Osteoblast (primary cell): Measurements from ENCODE around the gene MACROH2A1. TPM values are rescaled to one million over a fixed set of nuclear protein-coding genes. Genes with fewer than 3 reads are reported as not detected.
A peak's percentile ranks its signal among the peaks of the same experiment; 100 is the strongest.

Experiments
- DNase-seq: peaks from one replicate; pipeline ENCODE4 v3.0.0; 2011; ENCODE audit warnings: low spot score, mixed read lengths; ENCODE audit not compliant: insufficient read length; ENCODE audit errors: missing footprints
- H2AFZ ChIP-seq: 2 replicates; pipeline ENCODE4 v1.6.0; 2011; ENCODE audit warnings: mild to moderate bottlenecking, low read length
- H3K27ac ChIP-seq: 2 replicates; pipeline ENCODE4 v1.5.1; 2011; ENCODE audit warnings: mild to moderate bottlenecking, low read depth, low read length, moderate library complexity
- H3K27me3 ChIP-seq: 2 replicates; pipeline ENCODE4 v1.6.0; 2012; ENCODE audit warnings: mild to moderate bottlenecking, control low read depth, inconsistent platforms, low read length, moderate library complexity; ENCODE audit not compliant: insufficient read depth
- H3K36me3 ChIP-seq: 2 replicates; pipeline ENCODE4 v1.5.1; 2011; ENCODE audit warnings: mild to moderate bottlenecking, low read length, control low read depth, moderate library complexity; ENCODE audit not compliant: insufficient read depth
- H3K4me1 ChIP-seq: 2 replicates; pipeline ENCODE4 v1.5.1; 2011; ENCODE audit warnings: mild to moderate bottlenecking, low read length, control low read depth, moderate library complexity; ENCODE audit not compliant: insufficient read depth
- H3K4me2 ChIP-seq: 2 replicates; pipeline ENCODE4 v1.6.0; 2011; ENCODE audit warnings: mild to moderate bottlenecking, low read length; ENCODE audit not compliant: insufficient read depth
- H3K4me3 ChIP-seq: fragments of 200-600 bp; sonication (generic); 3 replicates; pipeline ENCODE4 v1.5.1; 2012; ENCODE audit warnings: mild to moderate bottlenecking, low read length, inconsistent platforms; ENCODE audit not compliant: insufficient read depth
- H3K79me2 ChIP-seq: 2 replicates; pipeline ENCODE4 v1.6.0; 2012; ENCODE audit warnings: mild to moderate bottlenecking, low read length, control low read depth, inconsistent platforms; ENCODE audit not compliant: insufficient read depth
- H3K9me3 ChIP-seq: 2 replicates; pipeline ENCODE4 v1.5.1; 2011; ENCODE audit warnings: low read depth, low read length, control low read depth
- H4K20me1 ChIP-seq: 2 replicates; pipeline ENCODE4 v1.6.0; 2012; ENCODE audit warnings: mild to moderate bottlenecking, low read length, control low read depth; ENCODE audit not compliant: insufficient read depth
- CTCF ChIP-seq: IDR thresholded peaks from 2 replicates; pipeline ENCODE4 v1.5.1; 2011; ENCODE audit warnings: mild to moderate bottlenecking, low read depth, low read length, moderate library complexity; ENCODE audit errors: extremely low read depth
- total RNA-seq: library from RNA; depleted of rRNA; stranded (reverse); fragments of >200 nt; gene quantifications from 2 replicates; pipeline ENCODE4 v1.2.3, GENCODE V29; 2012

The MACROH2A1 gene
- total RNA-seq, 1 donor: 162 TPM

GRCh38 chr5:135397084-135397483 lies 1.9 kb downstream of the MACROH2A1 start:
- no peak for DNase-seq
- Histone ChIP-seq H3K27ac (no peak overlapping the region), H2AFZ (no peak overlapping the region), H3K9me3 (no peaks in the 10 kb centered on the region), H3K27me3 (no peaks in the 10 kb centered on the region), H4K20me1 (peaks cover 58% of the 10 kb centered on the region), H3K4me2 (peak overlapping the region; percentile 82), H3K4me3 (no peak overlapping the region), H3K79me2 (peaks cover 67% of the 10 kb centered on the region), H3K4me1 (peaks cover 49% of the 10 kb centered on the region), H3K36me3 (no peaks in the 10 kb centered on the region)
- no peak for TF ChIP-seq CTCF

GRCh38 chr5:135396459-135397055 lies 2.5 kb downstream of the MACROH2A1 start:
- Histone ChIP-seq H3K4me3 (no peak overlapping the region), H3K36me3 (no peaks in the 10 kb centered on the region), H3K4me1 (peaks cover 54% of the 10 kb centered on the region), H3K79me2 (peaks cover 73% of the 10 kb centered on the region), H4K20me1 (peaks cover 63% of the 10 kb centered on the region), H2AFZ (no peak overlapping the region), H3K27ac (no peak overlapping the region), H3K27me3 (no peaks in the 10 kb centered on the region), H3K4me2 (no peak overlapping the region), H3K9me3 (no peaks in the 10 kb centered on the region)
- DNase-seq: no peak
- TF ChIP-seq CTCF: no peak

GRCh38 chr5:135395866-135396265 lies 3.2 kb downstream of the MACROH2A1 start:
- no peak overlapping the region for H3K4me2 ChIP-seq
- H3K27ac ChIP-seq: no peak overlapping the region
- no peak overlapping the region for H3K4me3 ChIP-seq
- no peak for TF ChIP-seq CTCF
- peaks cover 80% of the 10 kb centered on the region for H3K79me2 ChIP-seq
- no peaks in the 10 kb centered on the region for H3K9me3 ChIP-seq
- H3K36me3 ChIP-seq: no peaks in the 10 kb centered on the region
- DNase-seq: no peak
- H4K20me1 ChIP-seq: peaks cover 70% of the 10 kb centered on the region
- no peaks in the 10 kb centered on the region for H3K27me3 ChIP-seq
- H3K4me1 ChIP-seq: peaks cover 61% of the 10 kb centered on the region
- no peak overlapping the region for H2AFZ ChIP-seq

- no peak for TF ChIP-seq CTCF
- Histone ChIP-seq H3K9me3 (no peaks in the 10 kb centered on the region), H3K27ac (no peak overlapping the region), H2AFZ (no peak overlapping the region), H3K27me3 (no peaks in the 10 kb centered on the region), H3K79me2 (peaks cover 84% of the 10 kb centered on the region), H3K4me3 (no peak overlapping the region), H3K36me3 (no peaks in the 10 kb centered on the region), H3K4me2 (no peak overlapping the region), H4K20me1 (peaks cover 74% of the 10 kb centered on the region), H3K4me1 (peaks cover 65% of the 10 kb centered on the region)
- DNase-seq: no peak
These were observed 3.6 kb downstream of the MACROH2A1 start for GRCh38 chr5:135395451-135395850.
